BJ (cell line): ENCODE measurements around the gene EEF2KMT. TPM values are rescaled to one million over a fixed set of nuclear protein-coding genes. Genes with fewer than 3 reads are reported as not detected.
"Not testable (repeated sequence)": the region's sequence is repeated elsewhere in the genome, so short reads cannot be mapped to it uniquely, and the experiment has no call there.

Experiments
- CTCF ChIA-PET: fragments of 350-600 bp; formaldehyde crosslinking; extraction: SDS; loops from one replicate; lab custom pipeline; 2021; ENCODE audit warnings: antibody characterized with exemption, inconsistent platforms; lab: Yijun Ruan, JAX
- POLR2A ChIA-PET: fragments of 300-600 bp; sonication (Branson Sonifier 250); formaldehyde crosslinking; extraction: SDS; loops from one replicate; lab custom pipeline; 2021; ENCODE audit warnings: antibody characterized with exemption; lab: Charles Lee
- DNase-seq: peaks from one replicate; pipeline ENCODE4 v3.0.0-alpha.2; 2011; ENCODE audit warnings: low read depth
- H3K27me3 ChIP-seq: 2 replicates; pipeline ENCODE4 v1.6.0; 2011; ENCODE audit warnings: low read length; ENCODE audit not compliant: control insufficient read depth, insufficient read depth
- H3K36me3 ChIP-seq: 2 replicates; pipeline ENCODE4 v1.5.1; 2011; ENCODE audit warnings: low read length; ENCODE audit not compliant: control insufficient read depth, insufficient read depth
- H3K4me3 ChIP-seq: 2 replicates; pipeline ENCODE4 v1.5.1; 2011; ENCODE audit warnings: low read depth, mild to moderate bottlenecking, control low read depth, low read length
- polyA plus RNA-seq: library from polyadenylated mRNA; depleted of rRNA; stranded (reverse); fragments of >200 nt; gene quantifications from 2 replicates; pipeline ENCODE4 v1.2.3, GENCODE V29; 2011
- TF ChIP-seq, protein P1 (sequence below): IDR thresholded peaks from 2 replicates; pipeline ENCODE4 v1.5.1; 2011; ENCODE audit warnings: low read depth, mild to moderate bottlenecking, control low read depth, inconsistent platforms, low read length, moderate library complexity; ENCODE audit not compliant: insufficient read depth

Gene EEF2KMT
- polyA plus RNA-seq, 1 experiment: 8.5 TPM

DNA sequence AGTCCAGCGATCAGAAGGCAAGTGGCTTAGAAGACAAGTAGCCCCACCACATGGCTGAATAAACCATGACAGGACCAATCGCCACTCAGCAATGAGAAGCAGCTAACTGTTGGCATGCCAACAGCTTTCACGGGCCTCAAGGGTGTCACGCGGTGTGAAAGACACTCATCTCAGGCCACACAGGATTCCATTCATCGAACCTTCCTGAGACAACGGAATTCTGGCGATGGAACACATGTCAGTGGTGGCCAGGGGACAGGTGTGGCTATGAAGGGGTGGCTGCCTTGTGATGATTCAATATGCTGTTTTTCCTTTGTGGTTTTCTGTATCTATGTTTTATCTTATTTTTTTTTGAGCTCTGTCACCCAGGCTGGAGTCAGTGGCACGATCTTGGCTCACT lies 7.0 kb downstream of the EEF2KMT start:
- H3K4me3 ChIP-seq, H3K36me3 ChIP-seq, H3K27me3 ChIP-seq, POLR2A ChIA-PET, CTCF ChIA-PET, DNase-seq: not testable (repeated sequence)

DNA sequence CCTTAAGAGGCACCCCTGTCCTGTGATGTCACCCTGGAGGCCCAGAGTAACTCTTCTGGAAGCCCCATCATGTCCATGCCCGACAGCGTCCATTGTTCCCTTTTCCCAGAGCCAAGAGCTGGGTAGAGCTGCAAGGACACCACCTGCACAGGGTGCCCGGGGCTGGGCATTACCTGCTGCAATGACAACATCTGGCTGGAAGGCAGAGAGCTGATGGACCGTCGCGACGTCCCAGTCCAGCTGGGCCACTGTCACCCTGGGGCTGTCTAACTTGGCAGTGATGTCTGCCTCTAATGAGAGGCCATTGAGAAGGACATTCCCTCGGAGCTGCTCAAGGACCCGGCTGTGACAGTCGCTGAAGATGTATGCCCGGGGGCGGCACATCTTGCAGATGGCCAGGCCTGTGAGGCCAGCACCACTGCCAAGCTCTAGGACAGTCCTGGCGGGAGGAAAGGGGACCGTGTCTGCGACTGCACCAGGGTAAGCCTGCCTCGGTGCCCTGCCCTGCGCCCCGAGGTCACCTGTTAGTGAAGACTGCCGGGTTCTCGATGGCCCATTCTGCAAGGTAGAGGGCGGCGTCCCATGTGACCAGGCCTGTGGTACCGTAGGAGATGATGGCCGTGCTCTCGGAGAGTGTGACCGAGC lies 7.6 kb downstream of the EEF2KMT start:
- DNase-seq, H3K4me3 ChIP-seq, H3K36me3 ChIP-seq, H3K27me3 ChIP-seq, POLR2A ChIA-PET, CTCF ChIA-PET: not testable (repeated sequence)

DNA sequence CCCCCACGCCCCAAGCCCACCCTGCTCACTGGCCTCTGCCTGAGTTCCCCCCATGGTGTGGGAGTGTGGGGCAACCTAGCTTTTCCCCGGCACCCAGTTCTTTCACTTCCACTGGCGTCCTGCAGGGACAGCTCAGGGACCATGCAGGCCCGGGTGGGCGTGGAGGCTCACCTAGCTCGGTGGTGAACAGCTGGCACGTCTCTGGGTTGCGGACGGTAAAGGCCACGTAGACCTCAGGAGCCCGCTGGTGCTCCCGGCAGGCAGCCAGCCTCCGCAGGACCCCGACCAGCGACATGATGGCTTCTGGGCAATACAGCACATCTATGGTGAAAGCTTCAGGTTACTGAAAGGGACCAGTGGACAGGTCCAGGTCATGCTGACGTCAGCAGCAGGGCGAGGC lies 8.7 kb downstream of the EEF2KMT start:
- CTCF ChIA-PET: interaction anchor here (1.2 kb wide), 1 partner anchor 197 kb away, joined by 3 read pairs; no protein-coding TSS in a partner anchor
- POLR2A ChIA-PET, H3K4me3 ChIP-seq, H3K27me3 ChIP-seq, DNase-seq, H3K36me3 ChIP-seq: not testable (repeated sequence)

DNA sequence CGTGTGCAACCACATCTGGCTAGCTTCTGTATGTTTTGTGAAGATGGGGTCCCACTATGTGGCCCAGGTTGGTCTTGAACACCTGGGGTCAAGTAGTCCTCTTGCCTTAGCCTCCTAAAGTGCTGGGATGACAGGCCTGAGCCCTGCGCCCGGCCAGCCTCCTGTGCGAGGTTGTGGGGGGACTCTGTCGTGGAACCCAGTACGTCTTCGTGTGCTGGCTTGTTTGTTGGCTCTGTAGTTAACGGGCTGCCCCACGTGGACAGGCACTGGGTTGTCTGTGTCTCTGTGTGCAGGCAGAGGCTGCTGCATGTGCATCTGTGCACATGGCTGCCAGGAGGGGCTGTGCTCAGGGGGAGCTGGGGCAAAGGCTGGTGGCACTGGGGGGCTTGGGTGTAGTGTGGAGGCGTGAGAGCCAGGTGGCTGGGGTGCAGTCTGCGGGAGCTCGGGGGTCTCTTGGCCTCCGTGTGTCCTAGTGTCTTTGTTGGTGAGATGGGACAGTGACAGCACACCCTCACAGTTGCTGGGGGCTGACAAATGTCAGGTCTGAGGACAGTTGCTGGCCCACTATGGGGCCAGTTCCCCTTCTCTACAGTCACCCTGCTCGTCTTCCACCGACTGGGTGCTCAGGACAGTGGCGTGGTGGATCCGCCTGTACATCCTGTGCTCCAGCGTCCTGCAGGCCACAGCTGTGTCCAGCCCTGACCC lies 9.4 kb downstream of the EEF2KMT start:
- H3K27me3 ChIP-seq, DNase-seq, H3K36me3 ChIP-seq, POLR2A ChIA-PET, H3K4me3 ChIP-seq: not testable (repeated sequence)
- CTCF ChIA-PET: interaction anchor here (1.2 kb wide), 1 partner anchor 197 kb away, joined by 3 read pairs; no protein-coding TSS in a partner anchor

DNA sequence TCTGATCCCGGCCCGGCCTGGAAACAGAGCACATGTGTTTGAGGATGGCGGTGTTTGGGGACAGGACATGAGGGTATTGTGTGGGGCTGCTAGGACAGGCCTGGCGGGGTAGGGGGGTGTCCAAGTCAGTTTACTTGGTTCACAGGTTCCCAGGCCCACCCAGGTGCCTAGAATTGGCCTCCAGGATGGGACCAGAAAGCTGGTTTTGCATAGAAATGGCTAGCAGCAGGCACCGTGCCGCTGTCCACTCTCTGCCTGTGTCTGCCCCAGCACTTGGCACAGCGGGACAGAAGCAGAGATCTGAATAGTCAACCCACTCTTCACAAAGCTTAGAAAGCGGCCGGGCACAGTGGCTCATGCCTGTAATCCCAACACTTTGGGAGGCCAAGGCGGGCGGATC lies 11.9 kb downstream of the EEF2KMT start:
- CTCF ChIA-PET, H3K27me3 ChIP-seq, H3K36me3 ChIP-seq, H3K4me3 ChIP-seq, DNase-seq, POLR2A ChIA-PET: not testable (repeated sequence)

DNA sequence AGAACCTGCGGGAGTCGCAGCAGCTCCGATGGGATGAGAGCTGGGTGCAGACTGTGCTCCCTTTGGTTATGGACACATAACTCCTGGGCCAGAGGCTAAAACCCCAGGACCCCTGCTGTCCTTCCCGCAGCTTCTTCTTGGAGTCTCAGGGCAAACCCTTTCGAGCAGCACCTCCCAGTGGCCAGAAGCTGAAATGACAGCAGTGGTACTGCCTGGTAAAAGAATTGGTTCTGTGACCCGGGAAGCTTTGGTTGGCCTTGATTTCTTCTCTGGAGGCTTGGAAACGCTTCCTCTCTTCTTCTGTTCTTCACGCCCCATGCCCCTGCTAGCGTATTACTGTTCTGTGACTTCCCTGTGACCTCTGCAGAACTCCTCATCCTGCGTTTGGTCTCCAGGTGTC lies 12.8 kb downstream of the EEF2KMT start:
- DNase-seq, H3K36me3 ChIP-seq, H3K27me3 ChIP-seq, H3K4me3 ChIP-seq, POLR2A ChIA-PET: not testable (repeated sequence)
- TF ChIP-seq, protein P1, sequence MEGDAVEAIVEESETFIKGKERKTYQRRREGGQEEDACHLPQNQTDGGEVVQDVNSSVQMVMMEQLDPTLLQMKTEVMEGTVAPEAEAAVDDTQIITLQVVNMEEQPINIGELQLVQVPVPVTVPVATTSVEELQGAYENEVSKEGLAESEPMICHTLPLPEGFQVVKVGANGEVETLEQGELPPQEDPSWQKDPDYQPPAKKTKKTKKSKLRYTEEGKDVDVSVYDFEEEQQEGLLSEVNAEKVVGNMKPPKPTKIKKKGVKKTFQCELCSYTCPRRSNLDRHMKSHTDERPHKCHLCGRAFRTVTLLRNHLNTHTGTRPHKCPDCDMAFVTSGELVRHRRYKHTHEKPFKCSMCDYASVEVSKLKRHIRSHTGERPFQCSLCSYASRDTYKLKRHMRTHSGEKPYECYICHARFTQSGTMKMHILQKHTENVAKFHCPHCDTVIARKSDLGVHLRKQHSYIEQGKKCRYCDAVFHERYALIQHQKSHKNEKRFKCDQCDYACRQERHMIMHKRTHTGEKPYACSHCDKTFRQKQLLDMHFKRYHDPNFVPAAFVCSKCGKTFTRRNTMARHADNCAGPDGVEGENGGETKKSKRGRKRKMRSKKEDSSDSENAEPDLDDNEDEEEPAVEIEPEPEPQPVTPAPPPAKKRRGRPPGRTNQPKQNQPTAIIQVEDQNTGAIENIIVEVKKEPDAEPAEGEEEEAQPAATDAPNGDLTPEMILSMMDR: peak; percentile 66
- CTCF ChIA-PET: interaction anchor here (1.1 kb wide), 3 partner anchors 9 to 571 kb away, joined by 3 to 5 read pairs (median 4); no protein-coding TSS in a partner anchor

DNA sequence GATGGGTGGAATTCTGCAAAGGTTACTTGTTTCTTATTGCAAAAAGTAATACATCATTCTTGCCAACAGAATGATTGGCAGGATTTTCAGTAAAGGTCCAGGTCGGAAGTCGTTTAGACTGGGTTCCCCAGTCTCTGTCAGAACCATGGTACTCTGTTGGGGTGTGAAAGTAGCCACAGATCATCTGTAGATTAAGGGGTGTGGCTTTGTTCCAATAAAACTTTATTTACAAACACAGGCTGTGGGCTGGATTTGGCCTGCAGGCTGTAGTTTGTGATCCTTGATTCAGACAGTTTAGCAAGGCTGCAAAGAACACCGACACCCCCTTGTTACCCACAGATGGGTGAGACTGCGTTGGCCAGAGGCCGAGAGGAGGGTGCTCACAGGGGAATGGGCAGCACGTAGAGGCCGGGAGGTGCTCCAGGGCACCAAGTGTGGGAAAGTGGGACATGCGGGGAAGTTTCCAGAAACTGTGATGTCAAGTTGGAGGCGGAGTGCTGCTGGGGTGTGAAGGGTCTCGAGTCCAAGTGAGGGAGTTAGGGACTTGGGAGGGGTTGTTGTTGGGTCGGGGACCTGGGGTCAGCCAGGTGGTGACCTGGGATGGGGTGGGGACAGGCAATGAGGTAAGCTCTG lies 13.4 kb downstream of the EEF2KMT start:
- H3K36me3 ChIP-seq, H3K27me3 ChIP-seq, H3K4me3 ChIP-seq, POLR2A ChIA-PET, DNase-seq: not testable (repeated sequence)
- CTCF ChIA-PET: interaction anchor here (1.1 kb wide), 3 partner anchors 8 to 570 kb away, joined by 3 to 5 read pairs (median 4); no protein-coding TSS in a partner anchor

DNA sequence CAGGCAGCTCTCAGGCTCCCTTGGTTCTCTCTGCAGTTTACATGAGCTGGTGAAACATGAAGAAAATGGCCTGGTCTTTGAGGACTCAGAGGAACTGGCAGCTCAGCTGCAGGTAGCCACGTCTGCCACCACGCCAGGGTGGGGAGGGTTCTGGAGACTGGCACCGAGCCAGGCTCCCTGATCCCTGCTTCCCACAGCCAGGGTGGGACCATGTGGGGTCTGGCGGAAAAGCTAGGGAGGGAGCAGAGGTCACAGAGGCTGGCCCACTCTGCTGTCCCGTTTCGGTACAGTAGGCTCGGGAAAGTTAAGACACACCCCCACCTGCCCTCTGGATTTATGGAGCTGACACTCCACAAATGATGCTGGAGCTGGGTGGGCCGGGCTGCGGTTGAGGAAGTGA lies 13.9 kb downstream of the EEF2KMT start:
- POLR2A ChIA-PET, H3K27me3 ChIP-seq, H3K36me3 ChIP-seq, H3K4me3 ChIP-seq, DNase-seq: not testable (repeated sequence)
- CTCF ChIA-PET: interaction anchor here (1.1 to 1.4 kb wide), 3 partner anchors 8 to 570 kb away, joined by 4 to 6 read pairs (median 4); no protein-coding TSS in a partner anchor

DNA sequence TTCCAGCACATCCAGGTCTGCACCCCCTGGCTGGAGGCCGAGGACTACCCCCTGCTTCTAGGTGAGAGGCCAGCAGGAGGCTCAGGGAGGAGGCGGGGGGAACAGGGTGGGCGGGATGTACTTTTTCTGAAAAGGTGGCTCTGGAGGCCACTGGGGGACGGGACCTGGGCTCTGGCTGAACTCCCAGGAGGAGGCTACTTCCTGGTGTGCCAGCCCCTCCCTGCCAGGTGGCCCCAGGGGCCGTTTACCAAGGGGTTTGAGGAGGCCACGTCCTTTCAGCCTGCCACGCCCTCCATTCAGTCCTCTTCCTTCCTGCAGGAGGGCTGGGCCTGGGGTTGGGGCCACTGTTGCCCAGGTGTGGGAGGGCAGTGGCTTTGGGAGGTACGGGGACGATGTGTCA lies 16.6 kb downstream of the EEF2KMT start:
- CTCF ChIA-PET: interaction anchor here (1.2 kb wide), 1 partner anchor 11 kb away, joined by 3 read pairs; no protein-coding TSS in a partner anchor
- DNase-seq, H3K27me3 ChIP-seq, POLR2A ChIA-PET, H3K4me3 ChIP-seq: not testable (repeated sequence)
- H3K36me3 ChIP-seq: peaks cover 12% of the 10 kb centered on the region

DNA sequence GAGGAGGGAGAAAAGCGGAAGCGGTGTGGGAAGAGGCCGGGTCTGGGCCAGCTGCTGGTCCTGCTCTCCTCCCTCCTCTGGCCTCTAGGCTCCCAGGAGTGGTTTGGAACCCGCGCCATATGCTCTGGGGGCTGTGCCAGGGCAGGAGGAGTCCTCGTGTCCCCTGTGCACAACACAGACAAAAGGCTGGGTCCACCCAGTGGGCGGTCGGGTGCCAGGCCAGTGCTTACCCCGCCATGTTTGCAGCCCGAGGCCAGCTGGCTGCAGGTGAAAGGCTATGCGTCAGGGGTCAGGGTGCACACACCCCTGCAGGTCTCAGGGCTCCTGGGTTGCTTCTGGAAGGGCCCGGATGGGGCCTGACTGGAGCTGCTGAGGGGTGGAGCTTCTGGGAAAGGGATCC lies 17.1 kb downstream of the EEF2KMT start:
- DNase-seq, CTCF ChIA-PET, H3K4me3 ChIP-seq, POLR2A ChIA-PET, H3K27me3 ChIP-seq: not testable (repeated sequence)
- H3K36me3 ChIP-seq: peaks cover 15% of the 10 kb centered on the region
